HepG2 (cell line): Measurements from ENCODE around the gene ZDHHC16. TPM values are rescaled to one million over a fixed set of nuclear protein-coding genes. Genes with fewer than 3 reads are reported as not detected.

Experiments used
- BCL6 ChIP-seq: IDR thresholded peaks from 2 replicates; pipeline ENCODE4 v1.6.1; 2016; ENCODE audit warnings: missing genetic modification reagents, missing compliant biosample characterization
- HDAC6 ChIP-seq: fragments of 200-600 bp; sonication (generic); IDR thresholded peaks from 2 replicates; pipeline ENCODE4 v1.7.0; 2017; ENCODE audit warnings: mild to moderate bottlenecking, antibody characterized with exemption, low read length, low read depth
- KDM5A ChIP-seq: fragments of 200-600 bp; sonication (generic); IDR thresholded peaks from 2 replicates; pipeline ENCODE4 v1.7.0; 2018; ENCODE audit warnings: antibody characterized with exemption, mild to moderate bottlenecking, low read length, borderline replicate concordance
- MBD4 ChIP-seq: IDR thresholded peaks from 2 replicates; pipeline ENCODE4 v1.6.1; 2012; ENCODE audit warnings: low read length, inconsistent platforms, borderline replicate concordance
- MTF2 ChIP-seq: sonication (generic); formaldehyde crosslinking; IDR thresholded peaks from 2 replicates; pipeline ENCODE4 v1.5.0; 2020; ENCODE audit warnings: missing genetic modification reagents, borderline replicate concordance
- SOX6 ChIP-seq, 2 experiments: fragments of 450-650 bp in 1 of 2; sonication (generic) in 1 of 2; formaldehyde crosslinking in 1 of 2; IDR thresholded peaks; 2 replicates each; pipeline versions ENCODE4 v1.4.0 to v1.6.1; 2017 to 2020; ENCODE audit warnings: antibody characterized with exemption in 1 of 2, mild to moderate bottlenecking in 1 of 2, missing genetic modification reagents in 1 of 2
- TBL1XR1 ChIP-seq: fragments of 150-350 bp; IDR thresholded peaks from 2 replicates; pipeline ENCODE4 v1.6.1; 2014; ENCODE audit warnings: borderline replicate concordance, low read length; ENCODE audit not compliant: partially characterized antibody
- ZFP36L2 ChIP-seq: sonication (generic); formaldehyde crosslinking; IDR thresholded peaks from 2 replicates; pipeline ENCODE4 v1.4.0; 2020; ENCODE audit warnings: missing genetic modification reagents
- ZNF263 ChIP-seq: sonication (generic); formaldehyde crosslinking; IDR thresholded peaks from 2 replicates; pipeline ENCODE4 v1.4.0; 2020; ENCODE audit warnings: missing genetic modification reagents
- ZNF292 ChIP-seq: sonication (generic); formaldehyde crosslinking; IDR thresholded peaks from 2 replicates; pipeline ENCODE4 v1.8.1; 2022; ENCODE audit warnings: mild to moderate bottlenecking, low read depth, missing genetic modification reagents, borderline replicate concordance
- ZNF350 ChIP-seq: sonication (generic); formaldehyde crosslinking; IDR thresholded peaks from 2 replicates; pipeline ENCODE4 v1.4.0; 2020; ENCODE audit warnings: mild to moderate bottlenecking, low read depth, missing genetic modification reagents, borderline replicate concordance
- ZNF850 ChIP-seq: sonication (generic); formaldehyde crosslinking; conservative IDR thresholded peaks from 2 replicates; pipeline ENCODE4 v1.9.0; 2021; ENCODE audit warnings: mild to moderate bottlenecking, missing genetic modification reagents
- polyA plus RNA-seq, 8 experiments: library from polyadenylated mRNA; depleted of rRNA in 3 of 8; stranded (reverse) in 7 of 8; unstranded in 1 of 8; fragments of >200 nt; fragmentation: Illumina TruSeq in 4 of 8; extraction: Trizol in 4 of 8; gene quantifications; 2 replicates each; pipeline versions ENCODE4 v1.2.1 to v1.2.3, GENCODE V29; 2011 to 2016; ENCODE audit warnings: low read depth in 4 of 8, missing spikeins in 1 of 8, mixed read lengths in 1 of 8; ENCODE audit not compliant: insufficient read depth in 1 of 8
- total RNA-seq, 5 experiments: library from RNA; depleted of rRNA; stranded (reverse); fragments of >200 nt; fragmentation: Illumina TruSeq; extraction: Trizol; gene quantifications; 2 replicates each; pipeline ENCODE4 v1.2.3, GENCODE V29; 2016; ENCODE audit warnings: low read depth in 1 of 5
- TF ChIP-seq, protein P1 (sequence below): sonication (generic); formaldehyde crosslinking; IDR thresholded peaks from 2 replicates; pipeline ENCODE4 v1.5.1; 2020; ENCODE audit warnings: missing genetic modification reagents, mild to moderate bottlenecking, borderline replicate concordance
- TF ChIP-seq, protein P2 (sequence below): sonication (generic); formaldehyde crosslinking; IDR thresholded peaks from 2 replicates; pipeline ENCODE4 v1.4.0; 2020; ENCODE audit warnings: missing genetic modification reagents, borderline replicate concordance
- TF ChIP-seq, protein P3 (sequence below): sonication (generic); formaldehyde crosslinking; IDR thresholded peaks from 2 replicates; pipeline ENCODE4 v1.4.0; 2020; ENCODE audit warnings: missing genetic modification reagents
- TF ChIP-seq, protein P4 (sequence below): sonication (generic); formaldehyde crosslinking; IDR thresholded peaks from 2 replicates; pipeline ENCODE4 v1.5.0; 2020; ENCODE audit warnings: missing genetic modification reagents
- TF ChIP-seq, protein P5 (sequence below): IDR thresholded peaks from 2 replicates; pipeline ENCODE4 v1.6.1; 2016; ENCODE audit warnings: missing compliant biosample characterization, missing genetic modification reagents, borderline replicate concordance
- TF ChIP-seq, protein P6 (sequence below): sonication (generic); formaldehyde crosslinking; IDR thresholded peaks from 2 replicates; pipeline ENCODE4 v1.4.0; 2020; ENCODE audit warnings: missing genetic modification reagents
- TF ChIP-seq, protein P7 (sequence below): sonication (generic); formaldehyde crosslinking; IDR thresholded peaks from 2 replicates; pipeline ENCODE4 v1.4.0; 2020; ENCODE audit warnings: mild to moderate bottlenecking, low read depth, missing genetic modification reagents
- TF ChIP-seq, protein P8 (sequence below): sonication (generic); formaldehyde crosslinking; IDR thresholded peaks from 2 replicates; pipeline ENCODE4 v1.4.0; 2020; ENCODE audit warnings: mild to moderate bottlenecking, missing genetic modification reagents

Gene ZDHHC16
- total and polyA plus RNA-seq, 2 of the 13 experiments (the other 11 are each of a cell fraction or from before 2014, with no cell fraction given), result 40.8 to 41.8 TPM

DNA sequence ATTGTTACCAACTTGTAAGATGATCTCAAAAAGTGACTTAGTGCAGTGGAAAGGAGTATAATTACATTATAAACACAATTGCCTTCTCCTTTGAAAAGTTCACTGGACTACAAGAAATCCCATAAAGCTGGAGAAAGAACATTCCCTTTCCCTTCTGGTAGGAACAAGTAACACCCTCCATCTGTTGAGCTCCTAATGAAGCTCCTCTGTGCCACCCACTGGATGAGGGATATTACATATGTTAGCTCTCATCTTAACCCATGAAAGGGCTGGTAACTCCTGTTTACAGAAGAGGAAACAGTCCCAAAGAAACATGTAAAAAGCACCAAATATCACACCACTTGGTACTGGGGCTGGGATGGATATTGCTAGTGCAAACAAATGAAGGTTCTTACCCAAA is 11.9 kb upstream of the ZDHHC16 start (continued):
- TF ChIP-seq, protein P1, sequence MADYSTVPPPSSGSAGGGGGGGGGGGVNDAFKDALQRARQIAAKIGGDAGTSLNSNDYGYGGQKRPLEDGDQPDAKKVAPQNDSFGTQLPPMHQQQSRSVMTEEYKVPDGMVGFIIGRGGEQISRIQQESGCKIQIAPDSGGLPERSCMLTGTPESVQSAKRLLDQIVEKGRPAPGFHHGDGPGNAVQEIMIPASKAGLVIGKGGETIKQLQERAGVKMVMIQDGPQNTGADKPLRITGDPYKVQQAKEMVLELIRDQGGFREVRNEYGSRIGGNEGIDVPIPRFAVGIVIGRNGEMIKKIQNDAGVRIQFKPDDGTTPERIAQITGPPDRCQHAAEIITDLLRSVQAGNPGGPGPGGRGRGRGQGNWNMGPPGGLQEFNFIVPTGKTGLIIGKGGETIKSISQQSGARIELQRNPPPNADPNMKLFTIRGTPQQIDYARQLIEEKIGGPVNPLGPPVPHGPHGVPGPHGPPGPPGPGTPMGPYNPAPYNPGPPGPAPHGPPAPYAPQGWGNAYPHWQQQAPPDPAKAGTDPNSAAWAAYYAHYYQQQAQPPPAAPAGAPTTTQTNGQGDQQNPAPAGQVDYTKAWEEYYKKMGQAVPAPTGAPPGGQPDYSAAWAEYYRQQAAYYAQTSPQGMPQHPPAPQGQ (CRISPR knock-in tag), result 0 out of 2 replicates have a peak, but pooled peaks have one; percentile 32
- TF ChIP-seq, protein P2, sequence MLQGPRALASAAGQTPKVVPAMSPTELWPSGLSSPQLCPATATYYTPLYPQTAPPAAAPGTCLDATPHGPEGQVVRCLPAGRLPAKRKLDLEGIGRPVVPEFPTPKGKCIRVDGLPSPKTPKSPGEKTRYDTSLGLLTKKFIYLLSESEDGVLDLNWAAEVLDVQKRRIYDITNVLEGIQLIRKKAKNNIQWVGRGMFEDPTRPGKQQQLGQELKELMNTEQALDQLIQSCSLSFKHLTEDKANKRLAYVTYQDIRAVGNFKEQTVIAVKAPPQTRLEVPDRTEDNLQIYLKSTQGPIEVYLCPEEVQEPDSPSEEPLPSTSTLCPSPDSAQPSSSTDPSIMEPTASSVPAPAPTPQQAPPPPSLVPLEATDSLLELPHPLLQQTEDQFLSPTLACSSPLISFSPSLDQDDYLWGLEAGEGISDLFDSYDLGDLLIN (CRISPR knock-in tag), result no peak
- TF ChIP-seq MTF2 (CRISPR knock-in tag) (no peak), TBL1XR1 (no peak), ZNF850 (CRISPR knock-in tag) (no peak), ZNF263 (no peak), BCL6 (CRISPR knock-in tag) (no peak), MBD4 (0 out of 2 replicates have a peak, but pooled peaks have one; percentile 15), HDAC6 (no peak), ZNF292 (no peak), SOX6 (IDR thresholded peaks at IDR 0.05) (no peak), SOX6 (CRISPR knock-in tag; IDR thresholded peaks at IDR 0.05) (no peak), KDM5A (no peak), ZFP36L2 (CRISPR knock-in tag) (no peak), ZNF350 (CRISPR knock-in tag) (no peak)
- TF ChIP-seq, protein P3, sequence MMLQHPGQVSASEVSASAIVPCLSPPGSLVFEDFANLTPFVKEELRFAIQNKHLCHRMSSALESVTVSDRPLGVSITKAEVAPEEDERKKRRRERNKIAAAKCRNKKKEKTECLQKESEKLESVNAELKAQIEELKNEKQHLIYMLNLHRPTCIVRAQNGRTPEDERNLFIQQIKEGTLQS, result no peak
- TF ChIP-seq, protein P4, sequence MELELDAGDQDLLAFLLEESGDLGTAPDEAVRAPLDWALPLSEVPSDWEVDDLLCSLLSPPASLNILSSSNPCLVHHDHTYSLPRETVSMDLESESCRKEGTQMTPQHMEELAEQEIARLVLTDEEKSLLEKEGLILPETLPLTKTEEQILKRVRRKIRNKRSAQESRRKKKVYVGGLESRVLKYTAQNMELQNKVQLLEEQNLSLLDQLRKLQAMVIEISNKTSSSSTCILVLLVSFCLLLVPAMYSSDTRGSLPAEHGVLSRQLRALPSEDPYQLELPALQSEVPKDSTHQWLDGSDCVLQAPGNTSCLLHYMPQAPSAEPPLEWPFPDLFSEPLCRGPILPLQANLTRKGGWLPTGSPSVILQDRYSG, result no peak
- TF ChIP-seq, protein P5, sequence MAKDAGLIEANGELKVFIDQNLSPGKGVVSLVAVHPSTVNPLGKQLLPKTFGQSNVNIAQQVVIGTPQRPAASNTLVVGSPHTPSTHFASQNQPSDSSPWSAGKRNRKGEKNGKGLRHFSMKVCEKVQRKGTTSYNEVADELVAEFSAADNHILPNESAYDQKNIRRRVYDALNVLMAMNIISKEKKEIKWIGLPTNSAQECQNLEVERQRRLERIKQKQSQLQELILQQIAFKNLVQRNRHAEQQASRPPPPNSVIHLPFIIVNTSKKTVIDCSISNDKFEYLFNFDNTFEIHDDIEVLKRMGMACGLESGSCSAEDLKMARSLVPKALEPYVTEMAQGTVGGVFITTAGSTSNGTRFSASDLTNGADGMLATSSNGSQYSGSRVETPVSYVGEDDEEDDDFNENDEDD (CRISPR knock-in tag), result no peak
- TF ChIP-seq, protein P6, sequence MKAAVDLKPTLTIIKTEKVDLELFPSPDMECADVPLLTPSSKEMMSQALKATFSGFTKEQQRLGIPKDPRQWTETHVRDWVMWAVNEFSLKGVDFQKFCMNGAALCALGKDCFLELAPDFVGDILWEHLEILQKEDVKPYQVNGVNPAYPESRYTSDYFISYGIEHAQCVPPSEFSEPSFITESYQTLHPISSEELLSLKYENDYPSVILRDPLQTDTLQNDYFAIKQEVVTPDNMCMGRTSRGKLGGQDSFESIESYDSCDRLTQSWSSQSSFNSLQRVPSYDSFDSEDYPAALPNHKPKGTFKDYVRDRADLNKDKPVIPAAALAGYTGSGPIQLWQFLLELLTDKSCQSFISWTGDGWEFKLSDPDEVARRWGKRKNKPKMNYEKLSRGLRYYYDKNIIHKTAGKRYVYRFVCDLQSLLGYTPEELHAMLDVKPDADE (CRISPR knock-in tag), result no peak
- TF ChIP-seq, protein P7, sequence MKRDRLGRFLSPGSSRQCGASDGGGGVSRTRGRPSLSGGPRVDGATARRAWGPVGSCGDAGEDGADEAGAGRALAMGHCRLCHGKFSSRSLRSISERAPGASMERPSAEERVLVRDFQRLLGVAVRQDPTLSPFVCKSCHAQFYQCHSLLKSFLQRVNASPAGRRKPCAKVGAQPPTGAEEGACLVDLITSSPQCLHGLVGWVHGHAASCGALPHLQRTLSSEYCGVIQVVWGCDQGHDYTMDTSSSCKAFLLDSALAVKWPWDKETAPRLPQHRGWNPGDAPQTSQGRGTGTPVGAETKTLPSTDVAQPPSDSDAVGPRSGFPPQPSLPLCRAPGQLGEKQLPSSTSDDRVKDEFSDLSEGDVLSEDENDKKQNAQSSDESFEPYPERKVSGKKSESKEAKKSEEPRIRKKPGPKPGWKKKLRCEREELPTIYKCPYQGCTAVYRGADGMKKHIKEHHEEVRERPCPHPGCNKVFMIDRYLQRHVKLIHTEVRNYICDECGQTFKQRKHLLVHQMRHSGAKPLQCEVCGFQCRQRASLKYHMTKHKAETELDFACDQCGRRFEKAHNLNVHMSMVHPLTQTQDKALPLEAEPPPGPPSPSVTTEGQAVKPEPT, result no peak
- TF ChIP-seq, protein P8, sequence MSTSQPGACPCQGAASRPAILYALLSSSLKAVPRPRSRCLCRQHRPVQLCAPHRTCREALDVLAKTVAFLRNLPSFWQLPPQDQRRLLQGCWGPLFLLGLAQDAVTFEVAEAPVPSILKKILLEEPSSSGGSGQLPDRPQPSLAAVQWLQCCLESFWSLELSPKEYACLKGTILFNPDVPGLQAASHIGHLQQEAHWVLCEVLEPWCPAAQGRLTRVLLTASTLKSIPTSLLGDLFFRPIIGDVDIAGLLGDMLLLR (CRISPR knock-in tag), result no peak
